Fibroblast of peridontal ligament (primary cell): ENCODE results near the gene TMPRSS11A.
A peak's percentile ranks its signal among the peaks of the same experiment; 100 is the strongest.

Experiments used
- DNase-seq: peaks from one replicate; pipeline ENCODE4 v3.0.0-alpha.2; 2010; ENCODE audit errors: extremely low read depth

The TMPRSS11A gene

GRCh38 chr4:67912080-67912479, 51.2 kb downstream of the TMPRSS11A start:
- no peak for DNase-seq

- DNase-seq: no peak
These were observed 51.7 kb downstream of the TMPRSS11A start for GRCh38 chr4:67911638-67912037.

- DNase-seq: no peak
These were observed 52.2 kb downstream of the TMPRSS11A start for GRCh38 chr4:67911141-67911540.

GRCh38 chr4:67910585-67910905, 52.7 kb downstream of the TMPRSS11A start:
- DNase-seq: no peak

GRCh38 chr4:67909905-67910584, 53.2 kb downstream of the TMPRSS11A start:
- DNase-seq: peak; percentile 54

- DNase-seq: no peak
These were observed 55.6 kb downstream of the TMPRSS11A start for GRCh38 chr4:67907650-67908049.

DNA sequence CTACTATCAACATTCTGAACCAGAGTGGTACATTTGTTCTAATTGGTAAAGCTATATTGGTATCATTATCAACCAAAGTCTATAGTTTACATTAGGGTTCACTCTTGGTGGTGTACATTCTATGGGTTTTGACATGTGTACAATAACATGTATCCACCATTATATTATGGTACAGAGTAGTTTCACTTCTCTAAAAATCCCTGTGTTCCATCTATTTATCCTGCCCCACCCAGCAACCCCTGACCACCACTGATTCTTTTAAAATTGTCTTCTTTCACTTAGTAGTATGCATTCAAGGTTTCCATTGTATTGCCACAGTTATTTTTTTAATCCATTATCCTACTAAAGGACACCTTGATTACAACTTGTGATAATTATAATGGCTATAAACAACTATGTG, 64.2 kb downstream of the TMPRSS11A start:
- no peak for DNase-seq

DNA sequence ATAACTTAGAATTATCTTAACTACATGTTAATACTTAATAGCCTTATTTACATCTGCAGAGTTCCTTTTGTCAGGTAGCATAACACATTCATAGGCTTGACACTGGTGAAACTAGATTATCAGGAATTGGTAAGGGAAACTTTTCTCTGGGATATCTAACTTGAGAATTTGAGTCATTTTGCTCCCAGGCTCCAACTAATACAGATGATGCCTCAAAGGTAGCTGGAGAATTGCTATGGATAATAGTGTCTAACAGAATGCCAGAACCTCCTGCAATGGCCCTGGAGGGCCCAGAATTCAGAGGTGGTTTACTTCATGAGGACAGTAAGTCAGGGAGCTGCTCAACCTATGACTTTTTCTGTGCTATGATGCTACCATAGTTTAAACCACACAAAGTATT, 65.6 kb downstream of the TMPRSS11A start:
- DNase-seq: no peak

DNA sequence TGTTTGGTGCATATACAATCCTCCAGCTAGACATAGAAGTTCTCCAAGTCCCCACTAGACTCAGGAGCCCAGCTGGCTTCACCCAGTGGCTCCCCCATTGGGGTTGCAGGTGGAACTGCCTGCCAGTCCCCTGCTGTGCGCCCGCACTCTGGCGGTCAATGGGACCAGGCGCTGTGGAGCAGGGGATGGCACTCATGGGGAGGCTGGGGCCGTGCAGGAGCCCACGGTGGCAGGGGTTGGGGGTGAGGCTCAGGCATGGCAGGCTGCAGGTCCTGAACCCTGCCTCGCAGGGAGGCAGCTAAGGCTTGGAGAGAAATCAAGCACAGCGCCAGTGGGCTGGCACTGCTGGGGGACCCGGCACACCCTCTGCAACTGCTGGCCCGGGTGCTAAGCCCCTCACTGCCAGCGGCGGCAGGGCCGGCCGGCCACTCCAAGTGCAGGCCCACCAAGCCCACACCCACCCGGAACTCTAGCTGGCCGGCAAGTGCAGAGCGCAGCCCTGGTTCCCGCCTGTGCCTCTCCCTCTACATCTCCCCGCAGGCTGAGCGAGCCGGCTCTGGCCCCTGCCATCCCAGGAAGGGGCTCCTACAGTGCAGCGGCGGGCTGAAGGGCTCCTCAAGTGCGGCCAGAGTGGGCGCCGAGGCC, 66.8 kb downstream of the TMPRSS11A start:
- no peak for DNase-seq

- no peak for DNase-seq
These were observed 68.6 kb downstream of the TMPRSS11A start for GRCh38 chr4:67894659-67895058.

- no peak for DNase-seq
These were observed 70.4 kb downstream of the TMPRSS11A start for GRCh38 chr4:67892905-67893304.

- no peak for DNase-seq
These were observed 71.0 kb downstream of the TMPRSS11A start for GRCh38 chr4:67892253-67892652.

GRCh38 chr4:67891645-67892044, 71.6 kb downstream of the TMPRSS11A start:
- no peak for DNase-seq

DNA sequence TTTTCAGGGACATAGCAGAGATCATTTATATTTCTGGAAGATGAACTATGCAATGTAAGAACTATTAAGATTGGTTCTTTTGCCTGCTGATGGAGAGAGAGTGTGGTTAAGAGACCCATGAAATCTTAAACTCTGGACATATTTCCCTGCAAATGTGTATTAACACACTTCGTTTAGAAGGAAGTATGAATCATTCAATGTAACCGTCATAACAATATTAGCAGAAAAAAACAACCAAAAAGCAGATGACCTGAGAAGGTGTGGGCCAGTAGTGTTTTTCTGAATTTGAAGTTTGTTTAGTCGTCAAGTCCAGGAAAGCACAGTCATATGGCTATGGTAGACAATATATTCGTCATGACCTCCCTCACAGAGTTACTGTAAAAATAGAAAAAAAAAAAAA, 77.0 kb downstream of the TMPRSS11A start:
- DNase-seq: peak; percentile 48

DNA sequence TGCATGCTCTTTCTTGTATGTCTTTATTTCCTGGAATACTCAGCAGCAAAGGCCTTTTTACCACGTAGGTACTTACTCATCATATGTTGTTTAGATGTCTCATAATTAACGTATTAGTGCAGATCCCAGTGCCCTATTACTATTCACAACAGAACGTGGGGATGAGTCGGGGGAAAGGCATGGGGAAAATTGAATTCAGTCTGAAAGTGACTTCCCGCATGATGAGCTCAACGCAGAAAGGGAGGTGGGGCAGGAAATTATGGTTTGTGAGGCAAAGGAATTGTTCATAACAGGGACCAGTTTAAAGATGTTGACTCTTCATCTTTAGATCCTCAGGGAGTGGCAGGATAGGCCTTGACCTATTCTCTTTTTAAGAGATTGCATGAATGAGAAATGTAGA, 77.5 kb downstream of the TMPRSS11A start:
- DNase-seq: peak; percentile 84

GRCh38 chr4:67884701-67885100, 78.6 kb downstream of the TMPRSS11A start:
- DNase-seq: no peak

DNA sequence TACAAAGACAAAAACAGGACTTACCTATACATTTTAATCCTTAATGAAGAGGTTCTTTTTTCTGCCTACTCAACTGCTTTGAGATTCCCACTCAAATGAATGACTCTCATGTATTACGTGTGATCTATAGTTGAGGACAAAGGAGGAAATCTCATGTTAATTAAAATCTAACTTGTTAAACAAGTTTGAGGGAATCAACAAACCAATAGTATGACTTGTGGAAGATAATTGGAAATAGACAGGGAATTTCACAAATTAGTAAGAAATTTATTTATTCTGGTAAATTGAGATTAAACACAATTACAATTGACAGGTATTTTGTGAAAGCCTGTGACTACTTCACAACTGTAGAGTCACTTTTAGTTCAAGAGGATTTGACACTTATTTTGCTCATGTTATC, 79.4 kb downstream of the TMPRSS11A start, which contains the start of gene TMPRSS11D:
TSS of gene TMPRSS11D (minus strand) at position 101 of the 400 bp plus-strand sequence. CDS start at position 32, 69 bp downstream.
- DNase-seq: no peak

- DNase-seq: no peak
These were observed 79.8 kb downstream of the TMPRSS11A start for GRCh38 chr4:67883458-67883857.

GRCh38 chr4:67880866-67881610, 82.3 kb downstream of the TMPRSS11A start:
- DNase-seq: no peak

DNA sequence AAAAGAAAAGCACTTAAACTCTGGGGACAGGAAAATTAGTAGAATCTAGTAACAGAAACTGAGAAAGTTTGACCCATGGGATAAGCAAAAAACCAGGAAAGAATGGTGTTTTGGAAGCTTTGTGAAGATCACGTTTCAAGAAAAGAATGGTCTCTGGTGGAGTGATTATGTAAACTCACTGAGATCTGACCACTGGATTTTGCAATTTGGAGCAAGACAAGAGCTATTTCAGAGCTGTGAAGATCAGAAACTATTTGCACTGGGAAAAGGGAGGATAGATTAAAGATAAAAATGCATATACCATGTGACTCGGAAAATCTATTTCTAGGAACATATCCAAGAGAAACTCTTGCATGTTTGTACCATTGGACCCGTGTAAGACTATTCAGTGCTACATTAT, 83.8 kb downstream of the TMPRSS11A start:
- DNase-seq: peak; percentile 79

- no peak for DNase-seq
These were observed 86.2 kb downstream of the TMPRSS11A start for GRCh38 chr4:67877086-67877485.

GRCh38 chr4:67874986-67875385, 88.3 kb downstream of the TMPRSS11A start:
- peak; percentile 45 for DNase-seq

DNA sequence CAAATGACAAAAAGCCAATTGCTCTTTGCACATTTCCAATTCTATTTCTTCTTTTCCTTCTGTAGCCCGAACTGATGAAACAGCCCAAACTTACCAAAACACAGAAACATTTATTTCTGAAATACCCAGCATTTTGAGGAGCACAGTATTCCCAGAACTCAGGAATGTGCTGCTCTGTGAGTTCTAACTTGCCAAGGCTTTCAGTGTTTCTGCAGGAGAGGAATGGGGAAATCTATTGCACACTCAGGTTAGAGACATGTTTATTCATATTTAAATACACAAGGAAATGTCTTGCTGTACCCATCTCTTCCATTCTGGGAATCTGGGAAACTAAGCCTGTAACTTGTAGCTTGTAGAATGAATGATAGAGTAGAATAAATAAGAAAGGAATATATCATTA, 90.2 kb downstream of the TMPRSS11A start:
- DNase-seq: peak; percentile 28
